H1 (cell line): ENCODE data around the gene CDC42EP4. TPM values are rescaled to one million over a fixed set of nuclear protein-coding genes. Genes with fewer than 3 reads are reported as not detected.

Source experiments
- BACH1 ChIP-seq: IDR thresholded peaks from 2 replicates; pipeline ENCODE4 v1.6.1; 2012; ENCODE audit warnings: low read length, improper control_type of control experiment
- BRCA1 ChIP-seq: IDR thresholded peaks from 2 replicates; pipeline ENCODE4 v1.6.1; 2012; ENCODE audit warnings: low read depth, low read length, improper control_type of control experiment
- CTBP2 ChIP-seq: IDR thresholded peaks from 2 replicates; pipeline ENCODE4 v1.7.0; 2011; ENCODE audit warnings: borderline replicate concordance, mild to moderate bottlenecking, moderate library complexity, mixed read lengths, low read length; ENCODE audit not compliant: insufficient read depth, insufficient read length
- E2F6 ChIP-seq: IDR thresholded peaks from 2 replicates; pipeline ENCODE4 v1.6.1; 2012; ENCODE audit warnings: inconsistent platforms
- EZH2 ChIP-seq: fragments of 200-600 bp; sonication (generic); IDR thresholded peaks from 2 replicates; pipeline ENCODE4 v1.7.1; 2012; ENCODE audit warnings: low read depth, mild to moderate bottlenecking, moderate library complexity, low read length, inconsistent platforms; ENCODE audit not compliant: severe bottlenecking
- FOSL1 ChIP-seq: IDR thresholded peaks from 2 replicates; pipeline ENCODE4 v1.6.1; 2011; ENCODE audit warnings: mild to moderate bottlenecking, low read depth, low read length, moderate library complexity; ENCODE audit not compliant: insufficient read depth
- GABPA ChIP-seq: IDR thresholded peaks from 2 replicates; pipeline ENCODE4 v1.6.1; 2011; ENCODE audit warnings: mild to moderate bottlenecking, low read length, moderate library complexity, borderline replicate concordance; ENCODE audit not compliant: insufficient read depth
- GTF2F1 ChIP-seq: IDR thresholded peaks from 2 replicates; pipeline ENCODE4 v1.6.1; 2012; ENCODE audit warnings: low read depth, low read length, improper control_type of control experiment, borderline replicate concordance
- HDAC6 ChIP-seq: IDR thresholded peaks from one replicate; pipeline ENCODE4 v1.7.1; 2012; ENCODE audit warnings: low read depth, mild to moderate bottlenecking, inconsistent platforms, low read length, moderate library complexity
- JUND ChIP-seq: IDR thresholded peaks from 2 replicates; pipeline ENCODE4 v1.6.1; 2011; ENCODE audit warnings: mild to moderate bottlenecking, improper control_type of control experiment, low read length
- KDM5A ChIP-seq: fragments of 200-600 bp; IDR thresholded peaks from 2 replicates; pipeline ENCODE4 v1.7.1; 2012; ENCODE audit warnings: mild to moderate bottlenecking, low read length, inconsistent platforms, mixed read lengths
- NANOG ChIP-seq: IDR thresholded peaks from 2 replicates; pipeline ENCODE4 v1.6.1; 2011; ENCODE audit warnings: low read length, low read depth, mild to moderate bottlenecking, inconsistent platforms; ENCODE audit not compliant: insufficient read depth, poor library complexity, severe bottlenecking
- PHF8 ChIP-seq: fragments of 200-600 bp; sonication (generic); conservative IDR thresholded peaks from 2 replicates; pipeline ENCODE4 v1.7.1; 2012; ENCODE audit warnings: low read depth, mild to moderate bottlenecking, inconsistent platforms, low read length, moderate library complexity
- POU5F1 ChIP-seq: IDR thresholded peaks from 2 replicates; pipeline ENCODE4 v1.6.1; 2011; ENCODE audit warnings: low read depth, mild to moderate bottlenecking, low read length, moderate library complexity
- RBBP5 ChIP-seq: IDR thresholded peaks from 2 replicates; pipeline ENCODE4 v1.7.1; 2012; ENCODE audit warnings: low read depth, mild to moderate bottlenecking, inconsistent platforms, low read length, moderate library complexity, borderline replicate concordance
- RNF2 ChIP-seq: fragments of 200-900, 300-1000 bp; sonication (generic); IDR thresholded peaks from 2 replicates; pipeline ENCODE4 v1.7.1; 2016; ENCODE audit warnings: borderline replicate concordance, low read depth, mild to moderate bottlenecking, antibody characterized with exemption, low read length; ENCODE audit not compliant: poor library complexity, severe bottlenecking; ENCODE audit errors: missing control alignments
- SAP30 ChIP-seq: fragments of 300-600 bp; sonication (generic); IDR thresholded peaks from 2 replicates; pipeline ENCODE4 v1.7.1; 2012; ENCODE audit warnings: low read length, moderate library complexity, mild to moderate bottlenecking, inconsistent platforms; ENCODE audit not compliant: insufficient read depth, insufficient replicate concordance
- SIRT6 ChIP-seq: IDR thresholded peaks from one replicate; pipeline ENCODE4 v1.7.1; 2012; ENCODE audit warnings: low read length, inconsistent platforms
- SP2 ChIP-seq: IDR thresholded peaks from 2 replicates; pipeline ENCODE4 v1.6.1; 2012; ENCODE audit warnings: mild to moderate bottlenecking, low read length, inconsistent platforms
- SRF ChIP-seq: IDR thresholded peaks from 2 replicates; pipeline ENCODE4 v1.6.1; 2011; ENCODE audit warnings: mild to moderate bottlenecking, low read depth, low read length, moderate library complexity
- TAF1 ChIP-seq: IDR thresholded peaks from 2 replicates; pipeline ENCODE4 v1.6.1; 2011; ENCODE audit warnings: mild to moderate bottlenecking, low read depth, low read length
- TCF12 ChIP-seq: IDR thresholded peaks from 2 replicates; pipeline ENCODE4 v1.6.1; 2011; ENCODE audit warnings: low read depth, mild to moderate bottlenecking, low read length
- TEAD4 ChIP-seq: IDR thresholded peaks from 2 replicates; pipeline ENCODE4 v1.6.1; 2012; ENCODE audit warnings: low read depth, low read length, inconsistent platforms, mixed read lengths
- USF2 ChIP-seq: IDR thresholded peaks from 2 replicates; pipeline ENCODE4 v1.6.1; 2011; ENCODE audit warnings: low read length, improper control_type of control experiment
- polyA plus RNA-seq, 7 experiments: library from polyadenylated mRNA; depleted of rRNA in 3 of 7; stranded (reverse) in 5 of 7; unstranded in 2 of 7; fragments of >200 nt in 5 of 7; fragments of 200-250 nt in 2 of 7; gene quantifications; 1 replicate in 5 of 7; 2 replicates in 1 of 7; 4 replicates in 1 of 7; pipeline versions ENCODE4 v1.2.1 to v1.2.3, GENCODE V29; 2011 to 2013; ENCODE audit warnings: missing spikeins in 2 of 7, mixed read lengths in 2 of 7
- total RNA-seq: library from RNA; stranded (reverse); fragmentation: NEBNext Ultra II Directional; extraction: Animal tissue kit (Norgen Biotek cat#: 25700); gene quantifications from 2 replicates; pipeline ENCODE4 v1.2.1, GENCODE V29; 2021

The CDC42EP4 gene
- total and polyA plus RNA-seq, 2 of the 8 experiments (the other 6 are each of a cell fraction or from before 2014, with no cell fraction given), result 8.8 to 12.6 TPM

- TF ChIP-seq E2F6, result no peak
- TF ChIP-seq SP2, result no peak
- peak; percentile 94 for TF ChIP-seq TCF12
- no peak for TF ChIP-seq GABPA
- no peak for TF ChIP-seq USF2
- no peak for TF ChIP-seq SAP30
- no peak for TF ChIP-seq PHF8
- TF ChIP-seq GTF2F1, result no peak
- peak; percentile 62; the same call in 1 of the 2 replicates for TF ChIP-seq TAF1
- no peak for TF ChIP-seq HDAC6
- TF ChIP-seq RBBP5, result peak; percentile 97
- TF ChIP-seq RNF2, result no peak
- no peak for TF ChIP-seq KDM5A
- no peak for TF ChIP-seq EZH2
- TF ChIP-seq CTBP2, result no peak
- TF ChIP-seq BRCA1, result no peak
- TF ChIP-seq TEAD4, result no peak
- no peak for TF ChIP-seq SRF
- no peak for TF ChIP-seq JUND
- TF ChIP-seq NANOG, result peak; percentile 18
- no peak for TF ChIP-seq POU5F1
- no peak for TF ChIP-seq BACH1
- TF ChIP-seq FOSL1, result no peak
- no peak for TF ChIP-seq SIRT6
Measured at GRCh38 chr17:73343168-73343634, 31.4 kb upstream of the CDC42EP4 start (continued).
